Measurements from ENCODE around the gene RILP.

Gene RILP

GRCh38 chr17:1627982-1628855 is 21.4 kb downstream of the RILP start, which contains the start of gene SLC43A2:
TSS of gene SLC43A2 (minus strand) at chr17:1628834. CDS start at chr17:1627874, 960 bp downstream.
- peak; percentile 53 to 57 for DNase-seq

DNA sequence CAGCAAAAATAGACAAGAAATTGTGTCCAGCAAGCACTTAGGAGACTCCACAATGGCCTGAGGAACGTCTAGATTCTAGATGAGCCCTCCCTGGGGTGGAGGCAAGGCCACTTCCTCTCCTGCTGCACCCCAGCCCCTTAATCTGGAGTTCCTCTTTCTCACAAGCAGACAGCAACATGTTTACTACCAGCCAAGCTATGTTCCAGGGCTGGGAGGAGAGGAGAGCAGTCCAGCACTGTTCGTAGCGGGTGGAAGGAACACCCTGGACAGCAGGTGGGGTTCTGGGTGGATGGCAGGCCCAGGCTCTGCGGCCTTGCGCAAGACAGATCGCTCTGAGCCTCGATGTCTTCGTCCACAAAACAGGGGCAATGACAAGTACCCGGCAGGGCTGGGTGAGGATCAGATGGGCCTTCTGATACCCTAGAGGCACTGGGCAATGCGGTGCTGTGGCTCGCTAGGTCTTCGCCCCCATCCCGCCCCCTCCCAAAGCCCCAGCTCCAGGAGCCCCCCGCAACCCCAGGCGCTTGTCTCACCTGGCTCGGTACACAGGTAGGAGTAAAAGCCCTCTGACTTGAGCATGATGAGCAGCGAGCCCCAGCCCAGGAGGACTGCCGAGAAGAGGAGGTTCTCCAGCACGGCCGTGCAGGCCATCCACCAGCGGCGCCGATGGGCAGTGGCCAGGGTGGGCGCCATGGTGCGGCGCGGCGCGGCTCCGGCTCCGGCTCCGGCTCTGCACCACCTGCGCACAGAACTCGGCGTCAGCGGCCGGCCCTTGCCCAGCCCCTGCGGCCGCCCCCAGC is 22.3 kb downstream of the RILP start:
- DNase-seq = no peak

- no peak for DNase-seq
These were observed 23.3 kb downstream of the RILP start for GRCh38 chr17:1626333-1626732.

DNA sequence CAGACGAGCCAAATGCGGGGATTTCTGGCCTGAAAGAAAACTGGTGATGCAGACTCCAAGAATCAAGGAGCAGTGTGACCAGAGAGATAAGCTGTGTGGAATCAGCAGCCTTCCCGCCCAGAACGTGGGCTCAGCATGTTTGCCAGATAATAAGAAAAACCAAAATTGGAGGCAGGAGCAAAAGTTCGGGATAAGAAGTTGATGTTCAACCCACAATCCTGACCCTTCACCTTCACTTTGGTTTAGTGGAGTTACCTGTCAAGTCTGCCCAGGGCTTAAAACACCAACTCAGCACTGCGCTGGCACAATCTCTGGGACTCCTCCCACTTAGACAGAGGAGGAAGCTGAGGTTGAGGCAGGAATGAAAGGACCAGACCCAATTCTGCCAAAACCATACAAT is 24.1 kb downstream of the RILP start:
- DNase-seq = no peak

GRCh38 chr17:1625053-1625452 is 24.6 kb downstream of the RILP start:
- no peak for DNase-seq

DNA sequence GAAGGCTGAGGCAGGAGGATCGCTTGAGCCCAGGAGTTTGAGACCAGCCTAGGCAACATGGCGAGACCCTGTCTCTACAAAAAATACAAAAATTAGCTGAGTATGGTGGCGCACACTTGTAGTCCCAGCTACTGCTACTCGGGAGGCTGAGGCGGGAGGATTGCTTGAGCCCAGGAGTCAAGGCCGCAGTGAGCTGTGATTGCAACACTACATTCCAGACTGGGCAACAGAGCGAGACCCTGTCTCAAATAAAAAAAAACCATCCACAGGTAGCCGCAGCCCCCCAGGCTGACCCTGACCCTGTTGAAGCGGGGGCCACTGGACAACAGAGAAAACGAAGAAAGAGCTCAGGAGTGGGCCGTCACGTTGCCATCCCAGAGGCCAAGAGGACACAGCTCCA is 25.0 kb downstream of the RILP start:
- DNase-seq = no peak

GRCh38 chr17:1623057-1623630 is 26.5 kb downstream of the RILP start:
- DNase-seq = no peak

DNA sequence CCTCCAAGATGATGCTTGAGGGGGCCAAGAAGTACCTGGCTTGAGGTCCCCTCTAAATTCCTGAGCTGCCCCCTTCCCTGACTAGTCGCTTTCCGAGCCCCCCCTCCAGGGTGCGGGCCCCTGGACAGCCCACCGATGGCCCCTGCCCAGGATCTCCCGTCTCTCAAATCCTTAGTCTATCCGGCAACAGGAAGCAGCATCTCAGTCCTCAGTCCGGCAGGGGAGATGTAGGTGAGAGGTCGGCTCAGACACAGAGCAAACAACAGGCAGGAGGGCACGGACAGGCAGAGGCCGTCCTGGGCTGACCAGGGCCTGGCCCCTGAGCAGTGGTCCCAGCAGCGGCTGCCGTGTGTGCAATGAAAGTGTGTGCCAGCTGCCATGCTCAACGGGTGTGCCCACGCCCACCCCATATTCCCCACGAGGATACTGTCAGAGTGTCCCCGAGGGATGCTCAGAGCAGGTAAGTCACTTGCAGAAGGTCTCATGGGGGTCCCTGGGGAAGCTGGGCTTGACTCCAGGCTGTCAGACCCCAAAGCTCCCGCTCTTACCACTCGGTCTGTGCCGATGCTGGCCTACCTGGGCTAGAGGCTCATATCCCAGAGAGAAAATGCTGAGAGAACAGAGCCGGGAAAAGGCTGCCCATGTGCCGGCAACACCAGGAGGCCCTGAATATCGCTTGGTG is 28.3 kb downstream of the RILP start:
- no peak for DNase-seq

- DNase-seq = no peak
These were observed 29.2 kb downstream of the RILP start for GRCh38 chr17:1620486-1620885.

GRCh38 chr17:1617620-1618174 is 32.0 kb downstream of the RILP start:
- DNase-seq = no peak

DNA sequence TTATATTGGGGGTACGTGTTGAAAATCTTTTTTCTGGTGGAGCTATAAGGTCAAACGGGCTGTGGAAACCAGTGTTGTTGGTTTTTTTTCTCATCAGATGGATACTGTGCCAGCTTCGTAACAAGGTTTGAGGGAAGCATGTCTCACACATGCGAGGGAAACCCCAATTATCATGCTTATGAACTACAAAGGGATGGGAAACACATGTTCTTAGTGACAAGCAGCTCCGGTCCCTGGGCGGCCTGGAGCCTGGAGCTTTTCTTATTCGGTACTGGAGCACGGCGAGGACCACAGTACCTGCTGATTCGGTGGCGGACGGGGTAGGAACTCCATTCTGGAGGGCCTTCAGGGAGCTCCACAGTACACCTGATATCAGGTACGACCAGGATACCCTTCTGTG is 33.6 kb downstream of the RILP start:
- DNase-seq = no peak

GRCh38 chr17:1612400-1612799 is 37.3 kb downstream of the RILP start:
- DNase-seq = no peak

DNA sequence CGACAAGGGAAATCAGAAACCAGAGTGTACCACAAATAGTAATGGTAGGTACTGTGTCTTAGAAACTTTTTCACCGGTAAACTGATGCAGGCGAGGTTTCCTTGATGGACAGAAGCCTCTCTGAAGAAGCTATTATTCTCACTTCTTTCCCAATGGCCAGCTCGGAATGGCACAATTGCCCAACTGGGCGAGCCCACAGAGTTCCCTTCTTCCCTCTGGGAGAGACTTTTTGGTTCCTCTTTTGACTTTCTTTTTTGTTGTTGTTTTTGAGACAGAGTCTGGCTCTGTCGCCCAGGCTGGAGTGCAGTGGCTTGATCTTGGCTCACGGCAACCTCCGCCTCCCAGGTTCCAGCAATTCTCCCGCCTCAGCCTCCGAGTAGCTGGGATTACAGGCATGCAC is 38.0 kb downstream of the RILP start:
- no peak for DNase-seq

DNA sequence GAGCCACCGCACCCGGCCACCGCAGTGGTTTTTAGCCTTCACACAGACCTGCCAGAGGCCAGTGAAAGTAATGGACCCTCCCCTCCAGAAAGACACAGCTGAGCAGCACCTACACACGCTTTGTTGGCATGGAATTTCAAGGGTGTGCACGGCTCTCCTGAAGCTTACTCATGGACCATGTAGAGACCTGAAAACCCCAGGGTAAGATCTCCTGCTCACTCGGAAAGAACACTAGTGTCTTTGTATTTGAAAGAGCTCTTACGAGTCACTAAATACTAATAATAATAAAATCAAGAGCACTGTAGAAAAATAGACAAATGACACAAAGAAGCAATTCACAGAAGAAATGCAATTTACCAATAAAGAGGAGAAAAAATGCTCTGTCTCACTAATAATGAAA is 41.0 kb downstream of the RILP start:
- DNase-seq = no peak

DNA sequence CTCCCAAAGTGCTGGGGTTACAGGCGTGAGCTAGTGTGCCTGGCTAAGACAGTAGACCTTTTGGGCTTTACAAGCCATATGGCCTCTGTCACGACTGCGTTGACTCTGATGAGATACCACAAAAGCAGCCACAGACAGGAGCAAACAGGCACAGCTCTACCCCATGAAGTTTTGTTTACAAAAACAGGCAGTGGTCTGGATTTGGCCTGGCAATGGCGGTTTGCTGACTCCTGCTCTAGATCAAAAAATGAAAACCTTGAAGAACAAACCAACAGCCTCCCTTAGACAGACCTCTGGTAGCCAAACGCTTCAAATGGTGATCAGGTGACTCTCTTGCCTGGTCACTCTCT is 41.7 kb downstream of the RILP start:
- DNase-seq = no peak

DNA sequence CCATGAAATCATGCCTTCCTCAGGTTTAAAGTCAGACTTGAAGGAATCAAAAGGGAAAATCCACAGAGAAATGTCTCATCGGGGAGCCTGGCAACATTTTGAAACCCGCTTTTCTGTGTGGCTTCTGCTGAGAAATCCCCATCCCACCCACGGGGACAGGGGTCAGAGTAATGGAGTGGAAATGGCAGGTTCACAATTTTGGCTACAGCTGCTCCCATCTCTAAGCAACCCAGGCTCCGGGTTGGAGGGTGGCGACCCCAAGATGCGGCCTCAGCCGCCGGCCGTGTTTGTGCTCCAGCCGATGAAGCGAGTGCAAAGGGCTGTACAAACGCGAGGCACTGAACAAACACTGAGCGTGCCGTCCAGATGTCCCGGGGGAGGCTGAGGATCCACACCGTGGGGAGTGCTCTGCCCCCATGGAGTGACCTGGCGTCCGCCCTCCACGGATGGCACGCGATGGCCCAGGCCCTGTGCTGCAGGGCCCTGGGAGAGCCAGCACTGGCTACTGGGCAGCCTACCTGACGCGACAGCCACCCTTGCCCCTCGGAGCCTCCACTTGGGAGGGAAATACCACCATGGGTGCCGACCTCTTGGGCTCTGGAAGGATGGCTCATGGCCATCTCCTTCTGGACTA is 43.2 kb downstream of the RILP start:
- DNase-seq = no peak

DNA sequence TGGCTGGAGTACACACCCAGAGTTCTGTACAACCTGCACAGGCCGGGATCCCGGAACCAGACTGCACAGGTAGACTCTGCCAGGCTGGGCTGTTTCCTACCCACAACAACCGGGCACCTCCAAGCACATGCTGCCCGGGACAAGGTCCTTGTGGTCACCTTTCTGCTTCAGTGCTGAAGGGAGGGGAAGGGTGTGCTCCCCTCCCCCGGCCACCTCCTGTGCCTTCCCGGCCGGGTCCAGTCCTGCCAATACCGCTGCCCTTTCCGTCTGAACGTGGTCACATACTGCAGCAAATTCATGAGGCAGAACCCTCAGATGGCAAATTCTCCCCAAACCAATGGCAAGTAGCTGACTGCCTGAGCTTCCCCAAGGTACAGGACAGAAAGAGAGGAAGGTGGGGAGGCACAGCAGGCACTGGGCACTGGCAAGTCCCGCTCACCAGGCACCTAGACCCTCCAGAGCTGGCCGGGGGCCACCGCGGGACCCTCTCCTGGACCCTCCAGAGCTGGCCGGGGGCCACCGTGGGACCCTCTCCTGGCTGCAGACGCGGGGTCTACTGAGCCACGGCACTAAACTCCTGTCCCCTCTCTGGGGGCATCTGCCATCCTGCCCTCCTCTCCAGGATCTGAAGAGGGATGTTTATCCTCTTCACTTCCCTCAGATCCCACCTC is 43.9 kb downstream of the RILP start:
- no peak for DNase-seq

GRCh38 chr17:1604831-1605528 is 44.7 kb downstream of the RILP start:
- no peak for DNase-seq

DNA sequence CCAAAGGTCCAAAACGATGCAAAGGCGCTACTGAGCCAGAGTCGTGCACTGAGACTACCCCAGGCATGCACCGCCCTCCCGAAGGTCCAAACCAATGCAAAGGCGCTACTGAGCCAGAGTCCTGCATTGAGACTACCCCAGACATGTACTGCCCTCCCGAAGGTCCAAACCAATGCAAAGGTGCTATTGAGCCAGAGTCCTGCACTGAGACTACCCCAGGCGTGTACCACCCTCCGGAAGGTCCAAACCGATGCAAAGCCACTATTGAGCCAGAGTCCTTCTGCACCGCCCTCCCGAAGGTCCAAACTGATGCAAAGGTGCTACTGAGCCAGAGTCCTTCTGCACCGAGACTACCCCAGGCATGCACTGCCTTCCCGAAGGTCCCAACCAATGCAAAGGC is 48.1 kb downstream of the RILP start:
- no peak for DNase-seq

DNA sequence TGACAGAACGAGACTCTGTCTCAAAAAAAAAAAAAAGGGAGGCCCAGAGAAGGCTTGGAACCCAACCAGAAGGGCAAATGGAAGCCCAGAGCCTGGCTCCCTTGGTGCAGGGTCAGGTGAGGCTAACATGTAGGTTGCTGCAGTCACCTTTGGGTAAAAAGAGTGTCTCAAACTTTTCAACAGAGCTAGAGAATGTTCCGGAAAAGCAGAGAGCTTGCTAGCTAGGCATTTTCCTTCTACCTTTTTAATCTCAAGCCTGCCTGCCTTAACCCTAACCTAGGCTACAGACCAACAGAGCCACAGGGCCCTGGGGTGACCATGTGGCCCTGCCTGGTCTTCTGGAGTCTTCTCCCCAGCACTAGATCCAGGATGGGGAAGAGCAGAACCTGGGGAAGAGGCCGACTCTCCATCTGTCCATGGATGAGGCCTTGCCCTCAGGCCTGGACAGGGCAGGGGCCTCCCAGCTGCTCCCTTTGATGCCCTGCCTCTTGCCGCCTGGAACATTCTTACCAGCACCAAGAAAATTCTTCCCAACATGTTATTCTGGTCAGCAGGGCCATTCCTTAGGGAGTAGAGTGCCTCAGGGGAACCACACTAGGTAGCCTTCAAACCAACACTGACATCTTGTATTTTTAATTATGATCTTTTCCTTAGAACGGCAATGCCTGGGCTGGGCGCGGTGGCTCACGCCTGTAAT is 51.1 kb downstream of the RILP start:
- no peak for DNase-seq
